Anterior cingulate cortex (tissue), 58 donors: Measurements from ENCODE around the gene SLC16A13.
"Not testable (repeated sequence)": the region's sequence is repeated elsewhere in the genome, so short reads cannot be mapped to it uniquely, and the experiment has no call there.

Experiments used
- DNase-seq, 58 donors: peaks; one replicate each; lab custom pipeline; 2025; lab: John Stamatoyannopoulos, UW

The SLC16A13 gene, protein sequence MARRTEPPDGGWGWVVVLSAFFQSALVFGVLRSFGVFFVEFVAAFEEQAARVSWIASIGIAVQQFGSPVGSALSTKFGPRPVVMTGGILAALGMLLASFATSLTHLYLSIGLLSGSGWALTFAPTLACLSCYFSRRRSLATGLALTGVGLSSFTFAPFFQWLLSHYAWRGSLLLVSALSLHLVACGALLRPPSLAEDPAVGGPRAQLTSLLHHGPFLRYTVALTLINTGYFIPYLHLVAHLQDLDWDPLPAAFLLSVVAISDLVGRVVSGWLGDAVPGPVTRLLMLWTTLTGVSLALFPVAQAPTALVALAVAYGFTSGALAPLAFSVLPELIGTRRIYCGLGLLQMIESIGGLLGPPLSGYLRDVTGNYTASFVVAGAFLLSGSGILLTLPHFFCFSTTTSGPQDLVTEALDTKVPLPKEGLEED

DNA sequence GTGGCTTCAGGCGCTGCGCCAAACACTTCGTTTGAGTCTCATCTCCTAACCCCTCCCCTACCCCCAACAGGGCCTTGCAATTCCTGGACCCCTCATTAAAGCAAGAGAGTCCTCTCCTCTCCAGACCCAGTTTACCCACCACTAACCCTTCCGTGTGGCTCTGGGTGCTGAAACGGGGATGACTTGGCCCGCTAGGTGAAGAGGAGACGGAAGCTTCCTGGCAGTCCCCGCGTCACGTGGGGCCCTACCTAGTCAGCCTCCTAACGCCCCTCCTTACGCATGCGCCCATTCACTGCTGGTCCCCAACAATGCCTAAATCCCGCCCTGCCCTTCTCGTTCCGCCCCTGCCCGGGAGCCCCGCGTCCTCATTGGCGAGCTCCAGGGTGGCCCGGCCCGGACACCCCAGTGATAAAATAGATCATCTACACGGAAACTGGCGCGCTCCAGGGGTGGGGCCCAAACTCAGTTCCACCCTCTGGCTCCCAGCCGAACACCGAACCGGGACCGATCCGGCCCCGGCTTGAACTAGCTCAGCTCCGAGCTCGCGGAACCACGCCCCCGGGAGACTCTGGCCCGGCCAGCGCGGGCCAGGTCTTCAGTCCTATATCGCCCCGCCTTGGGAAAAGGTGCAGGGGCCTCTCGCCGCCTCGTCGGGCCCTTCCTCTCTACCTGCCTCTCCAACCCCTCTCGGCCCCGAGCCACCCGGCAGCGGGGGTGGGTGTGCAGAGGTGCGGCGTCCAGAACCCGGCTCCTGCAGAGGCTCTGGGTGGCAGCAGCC, at the start of gene SLC16A13:
SLC16A13 (plus strand) TSS at position 425 of the 778 bp plus-strand sequence. CDS start 368 bp downstream, outside the sequence.
- DNase-seq = peak; percentile 44 to 98 (median 91)

DNA sequence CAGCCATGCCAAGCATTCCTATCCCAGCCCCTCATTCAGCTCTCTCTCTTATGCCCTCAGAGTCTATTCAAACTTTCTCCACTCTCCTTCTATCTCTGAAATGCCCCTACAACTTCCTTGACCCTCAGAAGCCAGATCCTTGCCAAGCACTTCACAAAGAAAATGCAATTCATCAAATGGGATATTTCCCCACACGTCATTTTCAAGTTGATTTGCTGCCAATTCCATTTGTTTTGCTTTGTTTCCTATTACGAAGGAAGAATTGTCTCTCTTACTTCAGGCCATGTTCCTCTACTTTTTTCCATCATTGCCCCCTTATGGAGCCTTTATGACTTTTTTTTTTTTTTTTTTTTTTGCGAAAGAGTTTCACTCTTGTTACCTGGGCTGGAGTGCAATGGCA, 49.1 kb upstream of the SLC16A13 start:
- DNase-seq = no peak

- DNase-seq = no peak
Observed at GRCh38 chr17:6989779-6990178, 46.0 kb upstream of the SLC16A13 start.

- not testable (repeated sequence) for DNase-seq
Observed at GRCh38 chr17:6993613-6994056, 42.2 kb upstream of the SLC16A13 start.

GRCh38 chr17:6994118-6994598, 41.7 kb upstream of the SLC16A13 start:
- no peak for DNase-seq

- DNase-seq = no peak
Observed at GRCh38 chr17:6994666-6995256, 41.1 kb upstream of the SLC16A13 start.

- DNase-seq = no peak
Observed at GRCh38 chr17:6995500-6996255, 40.1 kb upstream of the SLC16A13 start, which contains the start of gene ALOX12. Gene ALOX12 (plus strand): TSS chr17:6996049. CDS start chr17:6996118, 69 bp downstream.

- DNase-seq = no peak
Observed at GRCh38 chr17:6996256-6997011, 39.4 kb upstream of the SLC16A13 start.

DNA sequence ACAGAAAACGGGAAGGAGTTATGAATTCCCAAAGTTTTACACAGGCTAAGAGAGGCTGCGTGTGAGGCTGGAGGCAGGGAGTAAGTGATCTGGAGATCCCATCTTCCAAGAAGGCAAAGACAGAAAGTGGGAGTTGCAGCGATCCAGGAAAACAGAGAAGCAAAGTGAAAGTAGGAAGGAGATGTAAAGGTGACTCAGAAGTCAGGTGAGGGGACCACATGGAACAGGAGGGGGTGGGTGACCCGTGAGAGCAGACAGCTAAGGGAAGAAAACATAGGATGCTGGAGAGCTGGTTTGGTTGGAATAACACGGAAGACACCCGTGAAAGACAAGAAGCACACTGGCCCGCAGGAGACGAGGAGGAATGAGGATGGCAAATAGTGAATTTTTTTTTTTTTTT, 38.6 kb upstream of the SLC16A13 start:
- no peak for DNase-seq

GRCh38 chr17:6998855-6999508, 36.8 kb upstream of the SLC16A13 start:
- no peak for DNase-seq

- peak in 1 of 58 donors; percentile 33 for DNase-seq
Observed at GRCh38 chr17:7001318-7001961, 34.4 kb upstream of the SLC16A13 start.

- DNase-seq = no peak
Observed at GRCh38 chr17:7002288-7003047, 33.3 kb upstream of the SLC16A13 start.

GRCh38 chr17:7003745-7004144, 32.1 kb upstream of the SLC16A13 start:
- DNase-seq = no peak

- DNase-seq = peak in 2 of 58 donors; percentile 15 to 41
Observed at GRCh38 chr17:7004398-7005253, 31.2 kb upstream of the SLC16A13 start.

GRCh38 chr17:7005716-7006115, 30.1 kb upstream of the SLC16A13 start:
- DNase-seq = no peak

DNA sequence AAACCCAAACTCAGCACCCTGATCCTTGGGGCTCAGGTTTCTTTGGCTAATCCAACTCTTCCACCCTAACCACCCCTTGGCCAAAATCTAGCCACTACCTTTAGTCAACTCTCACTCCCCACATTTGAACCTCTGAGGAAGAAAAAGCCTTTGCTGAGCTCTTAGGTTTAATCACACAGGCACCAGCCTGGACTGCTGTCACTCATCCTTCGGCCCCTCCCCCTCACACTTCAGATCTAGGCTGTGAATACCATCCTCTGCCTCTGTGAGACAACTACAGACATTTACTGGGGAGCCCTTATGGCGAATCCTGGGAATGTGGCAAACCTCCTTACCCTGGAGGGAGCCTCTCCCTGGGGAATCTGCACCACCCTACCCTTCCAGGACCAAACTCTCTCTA, 28.7 kb upstream of the SLC16A13 start:
- no peak for DNase-seq
